ENCODE measurements around the gene MRPL19.
A peak's percentile ranks its signal among the peaks of the same experiment; 100 is the strongest.
"Not testable (repeated sequence)": the region's sequence is repeated elsewhere in the genome, so short reads cannot be mapped to it uniquely, and the experiment has no call there.

The MRPL19 gene

DNA sequence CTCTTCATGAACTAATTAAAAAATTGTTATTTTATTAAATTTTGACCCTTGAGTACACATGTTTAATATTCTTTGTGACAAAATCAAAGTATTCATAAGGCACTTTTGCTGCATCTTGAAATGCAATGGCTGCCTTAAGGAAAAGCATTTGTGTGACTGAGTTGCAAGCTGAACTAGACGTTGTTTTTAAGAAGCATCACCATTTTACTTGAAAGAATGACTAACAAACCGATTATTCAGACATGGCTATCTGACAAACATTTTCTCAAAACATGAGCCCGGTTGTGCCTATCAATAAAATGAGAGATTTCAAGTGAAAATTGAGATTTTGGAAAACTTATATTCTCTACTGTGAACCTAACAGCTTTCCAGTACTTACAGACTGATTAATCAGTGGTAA lies 61.3 kb downstream of the MRPL19 start:
- TF ChIP-seq, protein P1, sequence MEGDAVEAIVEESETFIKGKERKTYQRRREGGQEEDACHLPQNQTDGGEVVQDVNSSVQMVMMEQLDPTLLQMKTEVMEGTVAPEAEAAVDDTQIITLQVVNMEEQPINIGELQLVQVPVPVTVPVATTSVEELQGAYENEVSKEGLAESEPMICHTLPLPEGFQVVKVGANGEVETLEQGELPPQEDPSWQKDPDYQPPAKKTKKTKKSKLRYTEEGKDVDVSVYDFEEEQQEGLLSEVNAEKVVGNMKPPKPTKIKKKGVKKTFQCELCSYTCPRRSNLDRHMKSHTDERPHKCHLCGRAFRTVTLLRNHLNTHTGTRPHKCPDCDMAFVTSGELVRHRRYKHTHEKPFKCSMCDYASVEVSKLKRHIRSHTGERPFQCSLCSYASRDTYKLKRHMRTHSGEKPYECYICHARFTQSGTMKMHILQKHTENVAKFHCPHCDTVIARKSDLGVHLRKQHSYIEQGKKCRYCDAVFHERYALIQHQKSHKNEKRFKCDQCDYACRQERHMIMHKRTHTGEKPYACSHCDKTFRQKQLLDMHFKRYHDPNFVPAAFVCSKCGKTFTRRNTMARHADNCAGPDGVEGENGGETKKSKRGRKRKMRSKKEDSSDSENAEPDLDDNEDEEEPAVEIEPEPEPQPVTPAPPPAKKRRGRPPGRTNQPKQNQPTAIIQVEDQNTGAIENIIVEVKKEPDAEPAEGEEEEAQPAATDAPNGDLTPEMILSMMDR (IDR thresholded peaks at IDR 0.05) = no peak
- no peak for DNase-seq (ENCODE audit: low spot score)
- H3K4me3 ChIP-seq = no peak overlapping the region
- no peak overlapping the region for H3K27ac ChIP-seq

DNA sequence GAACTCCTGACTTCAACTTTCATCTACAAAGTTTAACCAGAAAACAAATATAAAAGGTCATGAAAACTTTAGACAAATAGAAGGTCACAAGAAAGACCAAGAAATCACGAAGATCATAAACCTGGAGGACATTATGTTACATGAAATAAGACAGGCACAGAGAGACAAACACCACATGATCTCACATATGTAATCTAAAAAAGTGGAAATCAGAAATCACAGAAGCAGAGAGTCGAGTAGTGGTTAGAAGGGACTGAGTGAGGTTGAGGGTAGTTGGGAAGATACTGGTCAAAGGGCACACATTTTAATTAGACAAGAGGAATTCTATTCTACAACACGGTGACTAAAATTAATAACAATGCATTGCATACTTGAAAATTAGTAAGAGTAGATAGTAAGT lies 62.7 kb downstream of the MRPL19 start:
- DNase-seq (ENCODE audit: low spot score) = no peak
- H3K4me3 ChIP-seq = peak overlapping the region; percentile 81

DNA sequence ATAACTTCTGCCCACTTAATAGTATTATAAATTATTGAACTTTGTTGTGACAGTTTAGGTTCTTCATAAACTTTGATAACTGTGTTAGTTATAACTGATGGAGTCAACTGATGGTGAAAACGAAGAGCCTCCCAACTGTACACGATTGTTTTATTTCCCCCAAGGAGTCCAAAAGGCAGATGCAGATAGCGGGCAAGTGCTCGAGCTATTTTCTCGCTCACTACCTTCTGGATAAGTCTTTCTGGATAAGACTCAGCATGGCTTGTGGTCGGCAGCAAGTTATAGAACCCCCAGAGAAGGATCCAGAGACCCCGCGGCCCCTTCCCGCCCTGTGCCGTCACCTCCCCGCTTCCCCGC lies 63.6 kb downstream of the MRPL19 start:
- no peak for DNase-seq (ENCODE audit: low spot score)
- TF ChIP-seq, protein P1 (IDR thresholded peaks at IDR 0.05) = no peak
- Histone ChIP-seq H3K27ac (peak overlapping the region; percentile 81 to 92), H3K4me3 (peak overlapping the region; percentile 81)

More for the DNA sequence above, 62.7 kb downstream of the MRPL19 start:
- TF ChIP-seq, protein P1 (IDR thresholded peaks at IDR 0.05) = no peak
- no peak overlapping the region for H3K27ac ChIP-seq

DNA sequence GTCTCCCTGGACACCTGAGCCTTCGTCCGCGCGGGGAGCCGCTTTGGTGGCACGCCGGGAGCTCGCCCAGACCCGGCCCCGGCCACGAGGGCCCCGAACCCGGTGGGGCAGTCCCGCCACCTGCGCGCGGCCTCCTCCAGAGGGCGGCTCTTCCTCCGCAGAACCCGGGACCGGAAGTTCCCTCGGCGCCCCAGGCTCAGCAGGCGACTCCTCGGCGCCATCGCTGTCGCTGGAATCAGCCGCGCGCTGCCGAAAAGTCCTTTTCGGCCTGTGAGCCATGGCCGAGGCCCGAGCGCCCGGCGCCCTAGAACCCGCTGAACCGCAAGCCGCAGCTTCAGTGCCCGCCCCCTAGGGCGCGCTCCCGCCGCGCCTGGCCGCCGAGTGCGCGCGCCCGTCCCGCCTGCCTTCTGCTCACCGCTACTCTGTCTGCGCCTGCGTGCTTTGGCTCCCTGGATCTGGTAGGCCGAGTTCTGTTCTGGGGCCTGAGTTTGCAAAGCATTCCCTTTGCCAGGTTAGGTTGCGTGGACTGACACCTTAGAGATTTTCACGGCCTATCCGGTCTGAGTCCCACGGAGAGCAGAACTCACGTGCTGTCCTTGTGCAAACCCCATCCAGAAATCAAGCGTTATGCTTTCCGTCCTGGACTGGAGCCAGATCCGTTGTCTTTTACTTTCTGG lies 64.1 kb downstream of the MRPL19 start, which contains the start of gene GCFC2:
Gene GCFC2, minus strand, starts transcription at position 339 of the 677 bp plus-strand sequence. Its CDS starts 60 bp downstream, at position 279.
- peak; percentile 89 for DNase-seq (ENCODE audit: low spot score)
- TF ChIP-seq, protein P1 (IDR thresholded peaks at IDR 0.05) = peak; percentile 28
- H3K27ac ChIP-seq = peak within 1 kb of the TSS; percentile 81 to 92
- H3K4me3 ChIP-seq = peak within 1 kb of the TSS; percentile 81

DNA sequence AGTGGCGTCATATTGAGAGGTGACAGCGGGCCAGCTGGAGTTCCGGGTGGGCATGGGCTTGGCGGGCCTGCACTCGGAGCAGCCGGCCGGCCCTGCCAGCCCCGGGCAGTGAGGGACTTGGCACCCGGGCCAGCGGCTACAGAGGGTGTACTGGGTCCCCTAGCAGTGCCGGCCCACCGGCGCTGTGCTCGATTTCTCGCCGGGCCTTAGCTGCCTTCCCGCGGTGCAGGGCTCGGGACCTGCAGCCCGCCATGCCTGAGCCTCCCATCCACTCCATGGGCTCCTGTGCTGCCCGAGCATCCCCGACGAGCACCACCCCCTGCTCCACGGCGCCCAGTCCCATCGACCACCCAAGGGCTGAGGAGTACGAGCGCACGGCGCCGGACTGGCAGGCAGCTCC lies 65.0 kb downstream of the MRPL19 start:
- not testable (repeated sequence) for DNase-seq (ENCODE audit: low spot score); H3K27ac ChIP-seq
- H3K4me3 ChIP-seq = peak overlapping the region; percentile 81

DNA sequence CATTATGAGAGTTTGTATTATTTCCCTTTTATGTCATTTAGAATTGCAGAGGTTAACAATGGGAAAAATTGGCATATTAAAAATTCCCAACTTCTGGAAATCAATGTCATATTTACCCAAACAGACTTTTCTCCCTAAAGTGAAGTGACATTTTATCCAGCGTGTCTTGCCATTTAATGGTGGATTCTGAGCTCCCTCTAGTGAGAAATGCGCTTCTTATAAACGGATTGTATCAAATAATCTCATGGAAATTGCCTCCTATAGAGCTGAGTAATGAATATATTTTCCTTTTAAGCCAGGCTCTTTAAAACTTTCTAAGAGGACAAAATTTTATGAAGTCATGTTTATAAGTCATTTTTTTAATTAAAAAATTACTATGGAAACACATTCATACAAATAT lies 69.8 kb downstream of the MRPL19 start:
- TF ChIP-seq, protein P1 (IDR thresholded peaks at IDR 0.05) = no peak
- Histone ChIP-seq H3K4me3 (no peak overlapping the region), H3K27ac (no peak overlapping the region)
- no peak for DNase-seq (ENCODE audit: low spot score)

DNA sequence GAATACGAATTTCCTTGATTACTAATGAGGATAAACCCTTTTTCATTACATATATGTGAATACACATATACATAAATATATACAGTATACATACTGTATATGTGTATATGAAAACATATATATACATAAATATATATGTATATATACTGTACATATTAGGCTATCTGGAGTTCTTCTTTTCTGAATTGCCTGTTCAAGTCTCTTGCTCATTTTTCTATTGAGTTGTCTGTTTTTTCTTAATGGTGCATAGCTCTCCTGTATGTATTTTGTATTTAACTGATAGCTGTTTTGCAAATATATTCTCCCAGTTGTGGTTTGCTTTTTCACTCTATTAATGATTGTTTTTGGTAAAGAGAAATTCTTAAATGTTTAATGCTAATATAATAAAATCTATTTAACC lies 73.0 kb downstream of the MRPL19 start:
- no peak overlapping the region for H3K27ac ChIP-seq
- H3K4me3 ChIP-seq = no peak overlapping the region
- no peak for DNase-seq (ENCODE audit: low spot score)
- TF ChIP-seq, protein P1 (IDR thresholded peaks at IDR 0.05) = no peak

Data from coronary artery (tissue), 2 donors.